BJ (cell line): ENCODE results near the gene MZF1. TPM values are rescaled to one million over a fixed set of nuclear protein-coding genes. Genes with fewer than 3 reads are reported as not detected.
A peak's percentile ranks its signal among the peaks of the same experiment; 100 is the strongest.

Experiments used
- CTCF ChIA-PET: fragments of 350-600 bp; formaldehyde crosslinking; extraction: SDS; loops from one replicate; lab custom pipeline; 2021; ENCODE audit warnings: antibody characterized with exemption, inconsistent platforms; lab: Yijun Ruan, JAX
- POLR2A ChIA-PET: fragments of 300-600 bp; sonication (Branson Sonifier 250); formaldehyde crosslinking; extraction: SDS; loops from one replicate; lab custom pipeline; 2021; ENCODE audit warnings: antibody characterized with exemption; lab: Charles Lee
- DNase-seq: peaks from one replicate; pipeline ENCODE4 v3.0.0-alpha.2; 2011; ENCODE audit warnings: low read depth
- H3K27me3 ChIP-seq: 2 replicates; pipeline ENCODE4 v1.6.0; 2011; ENCODE audit warnings: low read length; ENCODE audit not compliant: control insufficient read depth, insufficient read depth
- H3K36me3 ChIP-seq: 2 replicates; pipeline ENCODE4 v1.5.1; 2011; ENCODE audit warnings: low read length; ENCODE audit not compliant: control insufficient read depth, insufficient read depth
- H3K4me3 ChIP-seq: 2 replicates; pipeline ENCODE4 v1.5.1; 2011; ENCODE audit warnings: low read depth, mild to moderate bottlenecking, control low read depth, low read length
- polyA plus RNA-seq: library from polyadenylated mRNA; depleted of rRNA; stranded (reverse); fragments of >200 nt; gene quantifications from 2 replicates; pipeline ENCODE4 v1.2.3, GENCODE V29; 2011
- TF ChIP-seq, protein P1 (sequence below): IDR thresholded peaks from 2 replicates; pipeline ENCODE4 v1.5.1; 2011; ENCODE audit warnings: low read depth, mild to moderate bottlenecking, control low read depth, inconsistent platforms, low read length, moderate library complexity; ENCODE audit not compliant: insufficient read depth

MZF1 gene
- polyA plus RNA-seq, 1 experiment, result 12.5 TPM

DNA sequence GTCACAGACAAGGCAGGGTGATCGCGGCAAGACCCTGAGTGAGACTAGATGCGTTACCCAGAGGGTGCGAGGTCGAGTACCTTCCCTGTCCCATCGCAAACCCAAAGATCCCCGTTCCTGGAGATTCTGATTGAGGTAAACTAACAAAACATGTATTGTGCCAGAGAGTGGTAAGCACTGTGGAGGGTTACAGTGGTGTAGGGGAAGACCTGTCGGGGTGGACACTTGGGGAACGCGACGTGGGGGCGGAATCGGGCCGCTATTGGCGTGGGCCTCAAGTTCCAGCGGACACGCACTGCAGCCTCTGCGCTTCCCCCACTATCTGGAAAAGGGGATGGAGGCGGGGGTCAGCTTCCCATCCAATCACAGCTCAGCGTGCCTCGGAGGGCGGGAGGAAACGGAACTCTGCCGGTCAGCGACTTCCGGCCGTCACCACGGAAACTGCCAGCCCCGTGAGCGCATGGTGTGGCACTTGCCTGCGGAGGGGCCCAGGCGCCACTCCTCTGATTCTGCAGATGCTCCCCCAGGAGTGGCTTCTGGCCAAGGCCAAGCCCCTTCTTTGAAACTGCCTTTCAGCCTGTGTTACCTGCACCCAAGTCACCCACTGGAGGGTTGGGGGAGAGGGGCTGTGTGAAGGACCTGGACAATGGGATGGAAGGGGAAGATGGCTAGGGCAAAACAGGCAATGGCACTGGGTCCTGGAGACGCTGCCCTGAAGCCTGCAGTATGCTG lies 13.7 kb downstream of the MZF1 start:
- TF ChIP-seq, protein P1, sequence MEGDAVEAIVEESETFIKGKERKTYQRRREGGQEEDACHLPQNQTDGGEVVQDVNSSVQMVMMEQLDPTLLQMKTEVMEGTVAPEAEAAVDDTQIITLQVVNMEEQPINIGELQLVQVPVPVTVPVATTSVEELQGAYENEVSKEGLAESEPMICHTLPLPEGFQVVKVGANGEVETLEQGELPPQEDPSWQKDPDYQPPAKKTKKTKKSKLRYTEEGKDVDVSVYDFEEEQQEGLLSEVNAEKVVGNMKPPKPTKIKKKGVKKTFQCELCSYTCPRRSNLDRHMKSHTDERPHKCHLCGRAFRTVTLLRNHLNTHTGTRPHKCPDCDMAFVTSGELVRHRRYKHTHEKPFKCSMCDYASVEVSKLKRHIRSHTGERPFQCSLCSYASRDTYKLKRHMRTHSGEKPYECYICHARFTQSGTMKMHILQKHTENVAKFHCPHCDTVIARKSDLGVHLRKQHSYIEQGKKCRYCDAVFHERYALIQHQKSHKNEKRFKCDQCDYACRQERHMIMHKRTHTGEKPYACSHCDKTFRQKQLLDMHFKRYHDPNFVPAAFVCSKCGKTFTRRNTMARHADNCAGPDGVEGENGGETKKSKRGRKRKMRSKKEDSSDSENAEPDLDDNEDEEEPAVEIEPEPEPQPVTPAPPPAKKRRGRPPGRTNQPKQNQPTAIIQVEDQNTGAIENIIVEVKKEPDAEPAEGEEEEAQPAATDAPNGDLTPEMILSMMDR, result no peak
- Histone ChIP-seq H3K4me3 (peak overlapping the region; percentile 84), H3K27me3 (no peaks in the 10 kb centered on the region), H3K36me3 (peaks cover 10% of the 10 kb centered on the region)
- CTCF ChIA-PET, result interaction anchor here (2.1 kb wide), 1 partner anchor 39 kb away, joined by 8 read pairs; the partner anchor contains the start of gene ZBTB45
- DNase-seq, result peak; percentile 64
- POLR2A ChIA-PET, result interaction anchor here (0.6 to 1.0 kb wide), 4 partner anchors 13 to 233 kb away, joined by 3 to 8 read pairs (median 5); partner anchors contain the start of genes ZBTB45 and ZSCAN22

DNA sequence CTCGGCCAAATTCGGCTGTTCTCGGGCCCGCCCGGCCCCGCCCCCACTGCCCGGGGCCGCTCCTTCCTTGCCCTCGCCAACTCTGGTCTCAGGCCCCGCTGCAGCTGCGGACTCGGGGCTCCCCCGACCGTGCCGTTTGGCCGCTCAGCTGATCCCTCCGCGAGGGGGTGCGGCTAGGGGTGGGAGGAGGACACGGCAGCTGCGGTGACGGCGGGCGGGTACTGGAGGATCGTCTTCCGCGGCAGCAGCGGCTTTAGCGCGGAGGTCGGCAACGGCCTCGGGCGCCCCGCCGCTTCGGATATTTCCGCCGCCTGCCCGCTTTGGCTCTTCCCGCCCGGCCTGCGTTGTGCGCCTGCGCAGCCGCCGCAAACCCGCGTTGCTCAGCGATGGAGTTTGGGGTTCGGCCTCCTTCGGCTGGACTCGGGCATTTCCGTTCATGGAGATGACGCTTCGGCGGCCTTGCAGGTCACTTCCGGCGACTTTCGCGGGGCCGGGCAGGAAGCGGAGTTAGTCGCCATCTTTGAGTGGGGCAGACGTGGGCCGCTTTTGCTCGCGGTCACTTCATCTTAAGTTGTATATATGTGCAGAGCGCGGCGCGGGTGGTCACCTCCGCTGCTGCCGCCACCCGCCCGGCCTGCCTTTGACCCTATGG lies 14.4 kb downstream of the MZF1 start:
- CTCF ChIA-PET, result interaction anchor here (2.1 kb wide), 1 partner anchor 39 kb away, joined by 8 read pairs; the partner anchor contains the start of gene ZBTB45
- TF ChIP-seq, protein P1, result no peak
- POLR2A ChIA-PET, result interaction anchor here (0.6 to 1.0 kb wide), 4 partner anchors 14 to 232 kb away, joined by 3 to 8 read pairs (median 5); partner anchors contain the start of genes ZBTB45 and ZSCAN22
- Histone ChIP-seq H3K27me3 (no peaks in the 10 kb centered on the region), H3K4me3 (peak overlapping the region; percentile 84), H3K36me3 (peaks cover 10% of the 10 kb centered on the region)
- DNase-seq, result peak; percentile 93

DNA sequence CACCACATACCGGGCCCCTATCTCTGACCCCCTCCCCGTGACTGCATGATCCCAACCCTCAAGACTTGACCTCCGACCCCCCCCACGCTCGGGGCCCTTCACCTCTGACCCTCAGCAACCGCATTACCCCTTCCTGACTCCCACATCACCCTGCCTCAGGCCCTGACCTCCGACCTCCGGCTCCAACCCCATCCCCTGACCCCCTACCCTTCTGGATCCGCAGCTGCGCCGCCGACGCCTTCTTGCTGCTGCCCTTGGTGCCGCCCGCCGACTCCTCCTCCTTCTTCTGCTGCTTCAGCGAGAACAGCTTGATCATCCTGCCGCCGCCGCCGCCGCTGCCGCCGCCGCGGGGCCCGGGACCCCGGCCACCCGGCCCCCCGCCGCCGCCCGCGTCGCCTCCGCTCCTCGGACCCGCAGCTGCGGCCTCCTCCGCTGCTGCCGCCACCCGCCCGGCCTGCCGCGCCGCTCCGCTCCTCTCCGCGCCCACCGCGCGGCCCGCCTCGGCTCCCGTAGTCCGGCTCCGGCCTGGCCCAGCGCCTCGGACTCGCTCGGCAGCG lies 15.0 kb downstream of the MZF1 start, which contains the start of gene UBE2M:
Gene UBE2M (minus strand): TSS at position 546 of the 557 bp plus-strand sequence. CDS start 230 bp downstream, at position 316.
- POLR2A ChIA-PET, result no interaction called here
- CTCF ChIA-PET, result interaction anchor here (1.4 to 2.1 kb wide), 2 partner anchors 38 to 40 kb away, joined by 4 to 8 read pairs; partner anchors contain the start of gene ZBTB45
- Histone ChIP-seq H3K36me3 (peaks cover 10% of the 10 kb centered on the region), H3K27me3 (no peaks in the 10 kb centered on the region), H3K4me3 (peak within 1 kb of the TSS; percentile 84)
- DNase-seq, result no peak
- TF ChIP-seq, protein P1, result no peak

DNA sequence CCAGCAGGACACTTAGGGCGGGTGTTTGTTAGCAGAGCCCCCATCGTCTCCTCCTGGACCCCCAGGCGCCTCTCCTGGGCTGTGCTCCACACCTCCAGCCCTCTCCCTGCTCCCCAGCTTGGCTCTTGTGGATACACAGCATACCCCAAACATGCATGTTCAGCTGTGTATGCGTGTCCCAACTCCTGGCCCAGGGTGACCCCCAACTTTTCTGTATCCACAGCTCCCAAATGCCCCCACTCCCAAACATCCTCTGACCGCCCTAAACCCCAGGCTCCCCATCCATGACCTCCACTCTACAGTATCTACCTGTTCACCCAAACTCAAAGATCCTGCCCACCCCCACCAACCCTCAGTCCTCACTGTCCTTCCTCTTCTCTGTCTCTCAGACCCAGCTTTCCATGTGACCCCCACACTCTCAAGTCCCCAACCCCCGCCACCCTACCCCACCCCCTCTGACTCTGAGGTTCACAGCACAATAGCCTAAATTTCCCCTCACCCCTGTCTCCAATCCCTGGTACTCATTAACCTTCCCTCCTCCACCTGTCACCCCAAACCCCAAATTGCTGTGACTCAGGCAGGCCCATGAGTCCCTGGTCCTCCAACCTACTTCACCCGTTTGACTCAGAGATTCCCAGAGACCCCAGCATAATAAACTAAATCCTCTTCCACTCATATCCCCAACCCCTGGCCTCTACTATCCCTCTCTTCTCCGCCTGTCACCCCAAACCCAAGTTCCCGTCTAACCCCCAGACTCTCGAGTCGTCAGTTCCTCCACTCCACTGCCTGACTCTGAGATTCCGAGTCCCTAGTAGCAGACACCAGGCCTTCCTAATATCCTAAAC lies 15.7 kb downstream of the MZF1 start:
- H3K27me3 ChIP-seq, result no peaks in the 10 kb centered on the region
- TF ChIP-seq, protein P1, result no peak
- H3K4me3 ChIP-seq, result peak overlapping the region; percentile 84
- no peak for DNase-seq
- CTCF ChIA-PET, result interaction anchor here (1.0 to 2.1 kb wide), 3 partner anchors 37 to 39 kb away, joined by 4 to 8 read pairs (median 4); partner anchors contain the start of gene ZBTB45
- peaks cover 12% of the 10 kb centered on the region for H3K36me3 ChIP-seq
- POLR2A ChIA-PET, result no interaction called here
